NT2/D1 (cell line): ENCODE data around the gene ATAT1.

Experiments
- DNase-seq: peaks from one replicate; pipeline ENCODE4 v3.0.0-alpha.2; 2011; ENCODE audit warnings: low read depth, low spot score
- H3K27me3 ChIP-seq: 2 replicates; pipeline ENCODE4 v1.6.0; 2011; ENCODE audit warnings: mild to moderate bottlenecking; ENCODE audit not compliant: insufficient read length, insufficient read depth
- H3K36me3 ChIP-seq: 2 replicates; pipeline ENCODE4 v1.6.1; 2011; ENCODE audit warnings: mild to moderate bottlenecking, low read length, mixed read lengths; ENCODE audit not compliant: insufficient read depth, insufficient read length
- H3K4me1 ChIP-seq: 2 replicates; pipeline ENCODE4 v1.5.1; 2011; ENCODE audit not compliant: insufficient read depth, insufficient read length
- H3K4me3 ChIP-seq: 2 replicates; pipeline ENCODE4 v1.5.1; 2011; ENCODE audit warnings: low read depth; ENCODE audit not compliant: insufficient read length
- H3K9ac ChIP-seq: 2 replicates; pipeline ENCODE4 v1.6.0; 2011; ENCODE audit warnings: low read depth; ENCODE audit not compliant: insufficient read length
- H3K9me3 ChIP-seq: 2 replicates; pipeline ENCODE4 v1.5.1; 2011; ENCODE audit warnings: mild to moderate bottlenecking, low read length; ENCODE audit not compliant: insufficient read depth
- SUZ12 ChIP-seq: IDR thresholded peaks from 2 replicates; pipeline ENCODE4 v1.6.1; 2011; ENCODE audit not compliant: insufficient read length, insufficient read depth; ENCODE audit errors: extremely low read depth
- YY1 ChIP-seq: IDR thresholded peaks from 2 replicates; pipeline ENCODE4 v1.6.1; 2011; ENCODE audit not compliant: insufficient read length, insufficient read depth
- ZNF274 ChIP-seq: IDR thresholded peaks from 2 replicates; pipeline ENCODE4 v1.6.1; 2011; ENCODE audit warnings: mild to moderate bottlenecking, low read depth, low read length

Gene ATAT1

DNA sequence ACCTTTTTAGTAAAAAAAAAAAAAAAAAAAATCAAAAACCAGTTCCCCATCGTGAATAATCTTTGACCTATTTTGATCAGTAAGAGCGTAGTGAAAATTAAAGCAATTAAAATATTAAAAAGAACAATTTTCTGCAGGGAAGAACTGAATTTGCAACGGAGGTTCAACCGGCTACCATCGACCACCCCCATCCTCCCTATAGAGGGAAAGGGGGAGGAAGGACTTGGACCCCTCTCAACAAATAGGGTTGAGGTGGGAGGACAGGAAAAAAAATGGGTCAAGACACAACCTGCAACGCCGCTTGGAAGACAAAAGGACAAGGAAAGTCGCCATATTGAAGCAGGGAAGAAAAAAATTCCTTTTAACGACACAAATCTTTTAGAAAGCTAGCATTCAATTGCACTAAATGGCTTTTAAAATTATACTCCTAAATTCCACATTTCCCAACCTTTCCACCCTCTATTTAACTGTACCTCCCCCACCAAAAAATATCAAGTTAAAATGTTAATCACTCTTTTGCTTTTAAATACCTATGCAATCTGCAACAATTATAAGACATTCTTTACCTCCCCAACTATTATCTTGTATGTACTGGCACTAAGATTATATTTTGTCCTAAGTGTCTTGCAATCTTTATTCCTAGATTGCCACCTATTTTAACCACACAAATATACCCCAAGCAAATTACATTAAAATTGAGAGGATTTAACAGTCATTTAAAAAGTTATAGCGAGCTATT lies 11.3 kb upstream of the ATAT1 start:
- H3K36me3 ChIP-seq: peaks cover 66% of the 10 kb centered on the region
- H3K4me3 ChIP-seq: peak overlapping the region; percentile 96
- H3K9me3 ChIP-seq: no peaks in the 10 kb centered on the region
- peak; percentile 74 for DNase-seq
- TF ChIP-seq YY1 (no peak), ZNF274 (no peak), SUZ12 (no peak)
- no peaks in the 10 kb centered on the region for H3K27me3 ChIP-seq
- H3K9ac ChIP-seq: peak overlapping the region; percentile 99
- H3K4me1 ChIP-seq: no peaks in the 10 kb centered on the region

DNA sequence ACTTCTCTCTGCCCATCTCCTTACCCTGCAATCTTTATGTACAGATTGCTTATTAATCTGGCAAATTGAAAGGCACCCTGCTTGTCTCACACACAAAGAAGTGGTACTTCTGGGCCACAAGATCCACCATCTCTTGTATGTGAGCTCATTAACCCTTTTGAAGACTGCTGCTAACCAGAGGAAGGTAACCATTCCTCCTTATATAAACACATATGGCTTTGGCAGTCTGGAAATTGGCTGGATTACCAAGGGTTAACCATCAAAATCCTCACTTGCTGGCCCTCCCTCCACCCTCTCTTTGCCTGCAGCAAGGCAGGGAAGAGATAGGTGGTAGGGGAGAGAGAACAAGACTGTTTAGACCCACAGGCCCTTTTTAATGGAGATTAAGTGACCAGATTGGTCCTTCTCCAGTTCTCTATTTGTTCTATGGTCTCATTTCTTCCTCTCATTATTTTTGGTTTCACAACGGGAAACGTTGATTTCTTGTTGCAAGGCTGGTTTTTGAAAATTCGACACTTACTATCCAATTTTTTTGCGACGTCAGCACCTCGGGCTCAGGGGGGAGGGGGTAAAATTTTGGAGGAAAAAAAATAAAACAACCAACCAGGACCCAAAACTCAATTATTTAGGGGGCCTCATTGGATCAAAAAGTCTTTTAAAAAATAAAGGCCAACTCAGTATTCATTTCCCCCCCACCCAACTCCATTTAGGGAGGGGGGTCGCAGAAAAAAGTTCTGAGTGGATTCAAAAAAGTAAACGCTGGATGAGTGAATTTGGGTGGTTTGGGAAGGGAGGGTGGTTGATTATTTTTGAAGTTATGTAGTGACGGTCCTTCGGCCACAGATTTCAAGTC lies 10.5 kb upstream of the ATAT1 start:
- no peaks in the 10 kb centered on the region for H3K9me3 ChIP-seq
- H3K36me3 ChIP-seq: peaks cover 66% of the 10 kb centered on the region
- H3K4me1 ChIP-seq: no peaks in the 10 kb centered on the region
- TF ChIP-seq SUZ12: no peak
- TF ChIP-seq YY1: no peak
- TF ChIP-seq ZNF274: no peak
- DNase-seq: no peak
- peak overlapping the region; percentile 96 for H3K4me3 ChIP-seq
- peak overlapping the region; percentile 99 for H3K9ac ChIP-seq
- no peaks in the 10 kb centered on the region for H3K27me3 ChIP-seq

DNA sequence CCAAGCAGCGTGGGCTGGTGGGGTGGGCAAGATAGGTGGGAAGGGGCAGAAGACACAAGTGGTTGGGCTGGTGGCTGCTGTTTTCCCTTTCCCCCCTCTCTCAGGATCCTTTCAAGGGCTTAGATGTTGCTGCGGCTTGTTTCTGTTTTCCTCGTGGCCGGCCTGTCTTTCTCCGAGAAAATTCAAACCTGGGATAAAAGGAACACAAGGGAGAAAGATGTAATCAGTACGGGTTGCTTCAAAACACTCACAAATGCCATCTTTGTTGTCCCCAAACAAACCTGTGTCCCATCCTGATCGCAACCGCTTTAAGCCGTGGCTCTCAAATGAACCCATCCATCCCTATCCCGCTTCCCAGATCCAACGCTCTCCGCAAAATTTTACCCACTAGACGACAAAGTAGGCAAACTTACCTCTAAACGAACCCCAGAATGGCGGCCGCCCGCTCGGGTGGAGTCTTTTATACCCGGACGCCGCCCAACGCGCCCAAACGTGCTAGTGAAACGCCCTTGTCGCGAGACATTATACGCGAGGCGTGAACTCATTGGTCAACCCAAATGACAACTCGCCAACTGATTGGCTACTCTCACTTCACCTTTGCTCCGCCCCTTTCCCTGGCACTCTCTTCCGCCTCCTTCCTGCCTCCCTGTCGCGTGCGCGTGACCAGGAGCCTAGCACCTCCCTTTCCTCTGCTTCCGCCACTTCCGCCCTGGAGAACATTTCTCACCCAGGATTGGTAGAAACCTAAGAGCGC lies 9.7 kb upstream of the ATAT1 start, which contains the start of gene PPP1R10:
TSS of gene PPP1R10 (minus strand) at position 433 of the 754 bp plus-strand sequence. CDS start 7,299 bp downstream, outside the sequence.
- TF ChIP-seq YY1 (peak; percentile 76), ZNF274 (no peak), SUZ12 (no peak)
- Histone ChIP-seq H3K4me1 (no peaks in the 10 kb centered on the region), H3K27me3 (no peaks in the 10 kb centered on the region), H3K4me3 (peak within 1 kb of the TSS; percentile 96), H3K9me3 (no peaks in the 10 kb centered on the region), H3K36me3 (peaks cover 66% of the 10 kb centered on the region), H3K9ac (peak within 1 kb of the TSS; percentile 99)
- peak; percentile 97 for DNase-seq

DNA sequence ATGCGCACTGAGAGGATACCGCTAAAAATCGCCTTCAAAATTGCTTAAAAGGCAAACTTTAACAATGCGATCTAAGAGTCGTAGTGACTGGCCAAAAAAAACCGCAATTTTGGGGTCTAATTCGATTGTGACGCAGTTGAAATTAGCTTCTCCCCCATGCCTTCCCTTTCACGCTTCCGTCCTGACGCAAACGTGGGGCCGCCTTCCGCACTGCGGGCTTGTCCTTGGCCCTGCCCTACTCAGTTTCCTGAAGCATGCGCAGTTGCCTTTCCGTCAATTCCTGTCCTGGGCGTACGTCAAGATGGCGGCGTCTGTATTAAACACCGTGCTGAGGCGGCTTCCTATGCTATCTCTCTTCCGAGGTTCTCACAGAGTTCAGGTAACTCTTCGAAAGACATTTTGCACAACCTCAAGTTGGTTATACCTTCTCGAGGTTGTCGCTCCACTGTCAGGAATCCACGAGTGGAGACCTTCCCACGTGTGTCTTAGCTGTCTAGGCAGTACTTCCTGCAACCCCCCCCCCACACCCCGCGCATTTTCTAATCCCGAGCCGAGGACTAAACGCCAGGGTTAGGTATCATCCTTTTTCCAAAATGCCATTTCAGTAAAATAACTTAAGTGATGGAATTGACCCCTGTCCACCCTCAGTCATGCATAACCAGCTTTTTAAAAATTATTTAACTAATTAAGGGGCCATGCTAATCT lies 9.0 kb upstream of the ATAT1 start, which contains the start of gene MRPS18B:
TSS of gene MRPS18B (plus strand) at position 276 of the 705 bp plus-strand sequence. CDS start at position 302, 26 bp downstream.
- TF ChIP-seq SUZ12: no peak
- peak; percentile 82 for TF ChIP-seq YY1
- TF ChIP-seq ZNF274: no peak
- no peaks in the 10 kb centered on the region for H3K27me3 ChIP-seq
- H3K9me3 ChIP-seq: no peaks in the 10 kb centered on the region
- H3K9ac ChIP-seq: peak within 1 kb of the TSS; percentile 99
- H3K4me1 ChIP-seq: no peaks in the 10 kb centered on the region
- DNase-seq: peak; percentile 90
- peaks cover 66% of the 10 kb centered on the region for H3K36me3 ChIP-seq
- H3K4me3 ChIP-seq: peak within 1 kb of the TSS; percentile 96

DNA sequence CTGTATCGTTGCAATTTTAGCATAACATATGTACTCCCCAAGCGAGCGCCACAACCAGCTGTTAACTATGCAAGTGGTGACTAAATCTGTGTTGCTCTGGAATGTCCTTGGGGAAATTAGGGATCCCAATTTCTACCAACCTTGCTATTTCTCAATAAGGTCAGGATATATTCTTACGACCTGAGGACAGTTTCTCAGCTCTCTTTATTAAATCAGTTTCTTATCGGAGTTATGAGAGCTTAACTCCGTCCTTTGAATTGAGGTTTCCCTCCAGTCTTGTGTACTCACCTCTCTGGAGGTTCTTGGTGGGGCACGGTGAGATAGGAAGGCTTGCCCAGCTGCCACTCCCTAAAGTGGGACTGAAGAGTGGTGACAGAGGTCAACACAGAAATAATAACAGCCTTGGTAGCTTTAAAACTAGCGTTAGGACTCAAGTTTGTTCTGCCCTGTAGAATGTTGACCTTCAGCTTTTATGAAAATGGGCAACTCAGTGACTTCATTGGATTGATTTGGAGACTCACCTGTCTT lies 8.3 kb upstream of the ATAT1 start:
- Histone ChIP-seq H3K4me1 (no peaks in the 10 kb centered on the region), H3K4me3 (peak overlapping the region; percentile 64), H3K36me3 (peaks cover 66% of the 10 kb centered on the region), H3K27me3 (no peaks in the 10 kb centered on the region), H3K9ac (peak overlapping the region; percentile 99), H3K9me3 (no peaks in the 10 kb centered on the region)
- no peak for DNase-seq
- TF ChIP-seq YY1 (no peak), ZNF274 (no peak), SUZ12 (no peak)

DNA sequence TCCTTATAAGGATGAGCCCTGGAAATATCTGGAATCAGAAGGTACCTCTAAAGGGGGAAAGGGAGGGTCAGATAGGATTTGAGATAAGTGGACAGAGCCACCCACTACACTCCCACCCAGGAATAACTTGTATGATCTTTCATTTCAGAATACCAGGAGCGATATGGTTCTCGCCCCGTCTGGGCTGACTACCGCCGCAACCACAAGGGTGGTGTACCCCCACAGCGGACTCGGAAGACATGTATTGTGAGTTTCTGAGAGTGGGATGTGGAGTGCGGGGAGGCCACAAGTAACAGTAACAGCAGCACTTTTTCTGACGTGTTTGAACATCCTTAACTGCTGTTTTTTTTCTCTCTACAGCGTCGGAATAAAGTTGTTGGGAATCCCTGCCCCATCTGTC lies 7.1 kb upstream of the ATAT1 start:
- no peak for DNase-seq
- no peaks in the 10 kb centered on the region for H3K4me1 ChIP-seq
- no peaks in the 10 kb centered on the region for H3K27me3 ChIP-seq
- no peak for TF ChIP-seq SUZ12
- TF ChIP-seq YY1: no peak
- TF ChIP-seq ZNF274: no peak
- H3K4me3 ChIP-seq: no peak overlapping the region
- no peak overlapping the region for H3K9ac ChIP-seq
- peaks cover 66% of the 10 kb centered on the region for H3K36me3 ChIP-seq
- H3K9me3 ChIP-seq: no peaks in the 10 kb centered on the region
